Daoy (cell line): Measurements from ENCODE around the gene ZSCAN1. TPM values are rescaled to one million over a fixed set of nuclear protein-coding genes. Genes with fewer than 3 reads are reported as not detected.
"Not testable (repeated sequence)": the region's sequence is repeated elsewhere in the genome, so short reads cannot be mapped to it uniquely, and the experiment has no call there.

Experiments used
- DNase-seq: peaks from one replicate; pipeline ENCODE4 v3.0.0-alpha.2; 2015; ENCODE audit warnings: low read depth
- total RNA-seq: library from RNA; depleted of rRNA; stranded (reverse); fragments of >200 nt; shearing (Covaris generic); gene quantifications from 2 replicates; pipeline ENCODE4 v1.2.3, GENCODE V29; 2014; rRNA removed

ZSCAN1 gene, protein sequence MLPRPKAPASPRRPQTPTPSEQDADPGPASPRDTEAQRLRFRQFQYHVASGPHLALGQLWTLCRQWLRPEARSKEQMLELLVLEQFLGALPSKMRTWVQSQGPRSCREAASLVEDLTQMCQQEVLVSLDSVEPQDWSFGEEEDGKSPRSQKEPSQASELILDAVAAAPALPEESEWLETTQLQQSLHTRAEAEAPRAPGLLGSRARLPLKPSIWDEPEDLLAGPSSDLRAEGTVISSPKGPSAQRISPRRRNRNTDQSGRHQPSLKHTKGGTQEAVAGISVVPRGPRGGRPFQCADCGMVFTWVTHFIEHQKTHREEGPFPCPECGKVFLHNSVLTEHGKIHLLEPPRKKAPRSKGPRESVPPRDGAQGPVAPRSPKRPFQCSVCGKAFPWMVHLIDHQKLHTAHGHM
- total RNA-seq: not detected in 2 replicates

GRCh38 chr19:58033741-58034476 lies at the start of gene ZSCAN1:
Gene ZSCAN1, plus strand, starts transcription at chr19:58034025. Its CDS starts 3,812 bp downstream, at chr19:58037837.
- DNase-seq: peak; percentile 44

GRCh38 chr19:57992841-57993240 lies 41.0 kb upstream of the ZSCAN1 start:
- DNase-seq: no peak

DNA sequence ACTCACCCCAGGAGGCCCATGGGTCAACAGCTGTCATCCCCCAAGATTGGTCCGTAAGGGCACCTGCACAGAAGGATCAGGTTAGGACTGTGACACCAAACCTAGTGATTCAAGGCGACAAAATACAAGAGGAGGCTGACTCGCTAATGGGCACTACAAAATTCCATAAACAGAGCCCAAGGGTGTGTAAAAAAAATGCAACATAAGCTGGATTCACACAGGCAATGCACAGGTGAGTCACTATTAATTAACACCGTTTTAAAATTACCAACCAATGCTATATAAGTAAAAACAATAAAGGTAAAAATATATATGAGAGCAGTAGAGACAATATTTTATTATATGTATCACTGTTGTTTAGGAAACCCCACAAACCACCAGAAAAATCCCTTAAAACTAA lies 33.1 kb upstream of the ZSCAN1 start:
- DNase-seq: no peak

DNA sequence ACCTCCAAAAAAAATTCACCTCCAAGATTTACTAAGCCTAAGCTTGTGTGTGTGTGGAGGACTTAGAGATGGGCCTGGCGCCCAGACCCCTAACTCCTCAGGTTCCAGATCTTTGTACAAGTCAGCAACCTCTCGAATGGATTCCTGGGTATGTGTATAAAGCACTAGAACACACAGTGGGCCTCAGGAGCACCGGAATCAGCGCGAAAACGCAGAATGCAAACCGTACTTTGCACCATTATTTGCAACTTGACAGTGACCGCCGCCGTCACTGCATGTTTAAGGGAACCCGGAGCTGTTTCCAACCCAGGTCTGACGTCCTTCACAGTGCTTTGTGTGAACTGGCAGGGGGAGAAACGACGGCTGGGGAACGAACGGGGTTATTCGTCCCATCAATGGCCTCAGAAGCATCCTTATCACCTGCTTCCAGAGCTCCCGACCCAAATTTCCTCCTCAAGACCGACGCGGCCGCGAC lies 31.9 kb upstream of the ZSCAN1 start:
- DNase-seq: peak; percentile 21

- DNase-seq: peak; percentile 94
Observed at GRCh38 chr19:58002384-58003173, 31.2 kb upstream of the ZSCAN1 start, which contains the start of gene ZNF606. Gene ZNF606, minus strand, starts transcription at chr19:58002820. Its CDS starts 1,501 bp downstream, at chr19:58001319.

DNA sequence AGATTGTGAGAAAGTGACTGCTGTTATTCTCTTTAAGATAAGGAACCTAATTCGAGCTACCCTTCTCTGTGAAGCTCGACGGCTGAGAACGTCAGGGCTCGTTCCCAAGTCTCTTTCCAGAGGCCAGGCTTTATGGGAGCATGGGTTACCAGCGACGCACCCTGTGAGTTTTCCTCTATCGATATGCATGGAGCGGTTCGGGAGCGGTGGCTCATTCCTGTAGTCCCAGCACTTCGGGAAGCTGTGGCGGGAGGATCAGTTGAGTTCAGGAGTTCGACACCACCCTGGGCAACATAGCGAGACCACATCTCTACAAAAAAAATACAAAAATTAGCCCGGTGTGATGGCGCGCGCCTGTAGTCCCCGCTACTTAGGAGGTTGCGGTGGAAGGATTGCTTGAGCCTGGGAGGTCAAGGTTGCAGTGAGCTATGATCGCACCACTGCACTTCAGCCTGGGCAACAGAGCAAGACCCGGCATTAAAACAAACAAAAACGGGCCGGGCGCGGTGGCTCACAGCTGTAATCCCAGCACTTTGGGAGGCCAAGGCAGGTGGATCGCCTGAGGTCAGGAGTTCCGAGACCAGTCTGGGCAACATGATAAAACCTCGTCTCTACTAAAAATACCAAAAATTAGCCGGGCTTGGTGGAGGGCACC lies 30.5 kb upstream of the ZSCAN1 start:
- no peak for DNase-seq

DNA sequence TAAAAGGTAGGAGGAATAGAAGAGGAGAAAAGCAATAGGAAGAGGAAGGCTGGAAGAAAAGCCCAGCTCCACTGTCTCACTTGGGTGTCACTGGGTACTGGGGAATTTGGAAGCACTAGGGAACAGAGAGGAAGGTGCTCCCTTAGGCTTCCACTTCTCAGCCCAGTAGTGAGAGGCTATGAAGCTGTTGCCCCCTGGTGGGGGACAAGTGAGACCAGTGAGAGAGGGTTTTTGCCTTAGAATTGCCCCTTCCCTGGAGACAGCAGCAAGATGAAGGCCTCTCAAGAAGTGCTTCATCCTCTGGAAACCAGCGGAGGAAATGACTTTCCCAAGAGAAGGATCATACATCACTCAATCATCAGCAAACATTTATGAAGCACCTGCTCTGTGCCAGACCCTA lies 26.5 kb upstream of the ZSCAN1 start:
- no peak for DNase-seq

- DNase-seq: not testable (repeated sequence)
Observed at GRCh38 chr19:58008877-58009276, 24.9 kb upstream of the ZSCAN1 start.

- no peak for DNase-seq
Observed at GRCh38 chr19:58009301-58009665, 24.5 kb upstream of the ZSCAN1 start.

GRCh38 chr19:58009666-58010301 lies 24.0 kb upstream of the ZSCAN1 start:
- DNase-seq: peak; percentile 82

DNA sequence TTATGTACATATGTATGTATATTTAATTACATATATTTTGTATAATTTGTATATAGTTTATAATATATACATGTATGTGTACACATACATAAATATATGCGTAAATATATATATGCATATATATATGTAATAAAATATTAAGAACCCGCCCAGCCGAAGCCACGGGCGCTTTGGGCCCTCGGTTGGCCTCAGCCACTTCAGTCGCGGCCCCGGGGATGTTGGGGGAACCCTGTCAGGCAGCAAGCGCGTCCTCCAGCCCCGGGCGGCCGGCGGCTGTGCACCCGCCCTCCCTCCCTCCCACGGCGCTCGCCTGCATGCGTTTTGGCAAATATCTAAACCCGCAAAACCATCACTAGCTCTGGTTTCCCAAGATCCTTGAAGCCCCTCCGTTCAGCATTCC lies 23.3 kb upstream of the ZSCAN1 start:
- DNase-seq: no peak

DNA sequence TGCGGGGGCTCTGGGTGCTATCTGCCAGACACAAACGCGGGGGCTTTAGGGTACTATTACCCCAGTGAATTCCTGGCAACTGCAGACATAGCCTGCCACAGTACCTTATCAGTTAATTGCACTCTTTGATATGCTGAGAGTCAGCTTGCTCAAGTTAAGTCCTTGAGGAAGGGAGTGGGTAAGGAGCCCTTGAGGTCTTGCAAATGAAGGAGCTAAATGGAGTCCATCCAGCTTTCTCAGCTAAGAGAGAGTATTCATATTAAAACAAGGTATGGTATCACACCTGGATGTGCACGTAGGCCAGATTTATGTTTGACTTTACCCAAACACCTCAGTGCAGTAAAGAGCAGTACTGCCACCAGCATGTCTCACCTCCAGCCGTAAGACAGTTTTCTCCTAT lies 19.7 kb upstream of the ZSCAN1 start:
- DNase-seq: no peak

- DNase-seq: no peak
Observed at GRCh38 chr19:58020129-58020528, 13.7 kb upstream of the ZSCAN1 start.

DNA sequence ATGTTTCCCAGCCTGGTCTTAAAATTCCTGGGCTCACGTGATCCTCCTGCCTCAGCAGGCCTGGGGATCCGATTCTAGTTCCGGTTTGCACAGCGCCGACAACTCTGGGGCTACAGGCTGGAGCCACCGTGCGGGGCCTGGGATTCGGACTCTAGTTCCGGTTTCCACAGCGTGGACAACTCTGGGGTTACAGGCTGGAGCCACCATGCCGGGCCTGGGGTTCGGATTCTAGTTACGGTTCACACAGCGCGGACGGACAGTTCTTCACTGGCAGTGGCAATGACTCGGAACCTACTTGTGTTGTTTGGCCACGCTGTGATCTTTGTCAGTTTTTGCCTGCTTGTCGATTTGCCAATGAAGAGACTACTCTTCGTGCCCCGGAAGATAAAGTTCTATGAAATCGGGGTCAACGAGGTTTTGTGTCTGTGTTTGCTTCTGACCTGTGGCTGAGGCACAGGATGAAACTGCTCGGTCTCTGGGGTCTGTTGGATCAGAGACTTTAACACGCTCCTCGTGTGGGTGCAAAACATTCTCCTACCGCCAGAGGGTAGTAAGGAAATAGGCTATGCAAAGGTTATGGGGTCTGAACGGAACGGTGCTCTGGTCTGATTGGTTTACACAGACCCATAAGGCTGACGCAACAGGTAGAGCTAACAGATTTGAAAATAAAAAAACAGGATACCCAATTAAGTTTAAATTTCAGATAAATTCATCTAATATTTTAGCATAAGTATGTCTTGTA lies 12.1 kb upstream of the ZSCAN1 start:
- DNase-seq: peak; percentile 19

- no peak for DNase-seq
Observed at GRCh38 chr19:58022283-58022660, 11.6 kb upstream of the ZSCAN1 start.

GRCh38 chr19:58024661-58025060 lies 9.2 kb upstream of the ZSCAN1 start:
- no peak for DNase-seq

DNA sequence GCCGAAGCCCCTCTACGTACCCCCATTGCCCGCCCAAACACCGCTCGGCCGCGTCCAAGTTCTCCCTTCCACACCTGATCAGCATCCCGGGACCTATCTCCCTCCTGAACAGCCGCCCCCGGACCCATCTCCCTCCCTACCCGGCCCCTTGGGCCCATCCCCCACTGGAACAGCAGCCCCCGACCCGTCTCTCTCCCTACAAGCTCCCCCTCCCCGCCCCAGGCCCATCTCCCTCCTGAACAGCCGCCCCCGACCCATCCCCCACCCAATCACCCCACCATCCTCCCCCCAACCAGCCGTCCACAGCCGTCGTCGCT lies 610 bp downstream of the ZSCAN1 start:
- DNase-seq: no peak

GRCh38 chr19:58035863-58036262 lies 2.0 kb downstream of the ZSCAN1 start:
- no peak for DNase-seq

GRCh38 chr19:58037927-58038687 lies 4.3 kb downstream of the ZSCAN1 start:
- no peak for DNase-seq
